PC-9 (cell line): ENCODE data around the gene TGFB1. TPM values are rescaled to one million over a fixed set of nuclear protein-coding genes. Genes with fewer than 3 reads are reported as not detected.

Experiments used
- BruUV-seq: library from RNA; stranded (reverse); fragments of 400-500 nt; replicated peaks from 2 replicates; lab custom pipeline; 2021; lab: Mats Ljungman, UMichigan
- CTCF ChIA-PET: fragments of 300-600 bp; sonication (Branson Sonifier 250); formaldehyde crosslinking; loops from one replicate; lab custom pipeline; 2022; ENCODE audit warnings: antibody characterized with exemption; lab: Charles Lee
- POLR2A ChIA-PET: fragments of 300-600 bp; sonication (Branson Sonifier 250); formaldehyde crosslinking; loops from one replicate; lab custom pipeline; 2022; ENCODE audit warnings: antibody characterized with exemption; ENCODE audit not compliant: unreplicated experiment; lab: Charles Lee
- DNase-seq, 2 experiments: peaks; one replicate each; pipeline versions ENCODE4 v3.0.0 to v3.0.0-alpha.2; 2015 to 2022; ENCODE audit warnings: mixed read lengths in 1 of 2
- H2AFZ ChIP-seq: fragments of 200-600 bp; sonication (generic); 2 replicates; pipeline ENCODE4 v1.8.1; 2017; ENCODE audit warnings: antibody characterized with exemption
- H3F3A ChIP-seq: fragments of 200-600 bp; sonication (generic); 2 replicates; pipeline ENCODE4 v1.8.1; 2017; ENCODE audit warnings: antibody characterized with exemption, mild to moderate bottlenecking, low read depth; ENCODE audit not compliant: insufficient read depth
- H3K27ac ChIP-seq: fragments of 200-600 bp; sonication (generic); 2 replicates; pipeline ENCODE4 v1.6.1; 2016; ENCODE audit warnings: mixed run types
- H3K27me3 ChIP-seq: fragments of 200-600 bp; sonication (generic); 2 replicates; pipeline ENCODE4 v1.6.1; 2016; ENCODE audit warnings: low read depth, mixed run types; ENCODE audit not compliant: insufficient read depth
- H3K36me3 ChIP-seq: fragments of 200-600 bp; sonication (generic); 2 replicates; pipeline ENCODE4 v1.6.1; 2016; ENCODE audit warnings: low read depth, mixed run types
- H3K4me1 ChIP-seq: fragments of 200-600 bp; sonication (generic); replicated peaks from 2 replicates; pipeline ENCODE4 v1.6.1; 2016; ENCODE audit warnings: mixed run types; ENCODE audit not compliant: insufficient read depth
- H3K4me2 ChIP-seq: fragments of 200-600 bp; sonication (generic); 2 replicates; pipeline ENCODE4 v1.6.1; 2017; ENCODE audit warnings: mixed run types
- H3K4me3 ChIP-seq: fragments of 200-600 bp; sonication (generic); 2 replicates; pipeline ENCODE4 v1.6.1; 2016; ENCODE audit warnings: mixed run types
- H3K79me2 ChIP-seq: fragments of 200-600 bp; sonication (generic); 2 replicates; pipeline ENCODE4 v1.6.1; 2017; ENCODE audit warnings: low read depth, mixed run types
- H3K9me2 ChIP-seq: fragments of 200-600 bp; sonication (generic); 2 replicates; pipeline ENCODE4 v1.8.1; 2017; ENCODE audit warnings: mild to moderate bottlenecking; ENCODE audit not compliant: insufficient read depth
- H3K9me3 ChIP-seq: fragments of 200-600 bp; sonication (generic); 2 replicates; pipeline ENCODE4 v1.8.1; 2016; ENCODE audit warnings: low read depth; ENCODE audit not compliant: insufficient read depth
- H4K20me1 ChIP-seq: fragments of 200-600 bp; sonication (generic); 2 replicates; pipeline ENCODE4 v1.8.1; 2017; ENCODE audit not compliant: insufficient read depth
- EZH2 ChIP-seq: fragments of 200-600 bp; sonication (generic); IDR thresholded peaks from 2 replicates; pipeline ENCODE4 v1.8.0; 2017; ENCODE audit warnings: antibody characterized with exemption, low read depth
- intact Hi-C: fragments of 100-400 bp; cut with micrococcal nuclease; formaldehyde crosslinking; loops from one replicate; pipeline ENCODE4 v1.10.0; 2022; ENCODE audit not compliant: unreplicated experiment
- total RNA-seq: library from RNA; stranded (reverse); gene quantifications from 2 replicates; pipeline ENCODE4 v1.2.3, GENCODE V29; 2021
- TF ChIP-seq, protein P1 (sequence below): fragments of 200-600 bp; sonication (generic); conservative IDR thresholded peaks from 2 replicates; pipeline ENCODE4 v1.6.1; 2017; ENCODE audit warnings: mixed run types, antibody characterized with exemption, mild to moderate bottlenecking, moderate library complexity

Gene TGFB1
- total RNA-seq, 1 experiment from 2014 or later, result 67.9 TPM

DNA sequence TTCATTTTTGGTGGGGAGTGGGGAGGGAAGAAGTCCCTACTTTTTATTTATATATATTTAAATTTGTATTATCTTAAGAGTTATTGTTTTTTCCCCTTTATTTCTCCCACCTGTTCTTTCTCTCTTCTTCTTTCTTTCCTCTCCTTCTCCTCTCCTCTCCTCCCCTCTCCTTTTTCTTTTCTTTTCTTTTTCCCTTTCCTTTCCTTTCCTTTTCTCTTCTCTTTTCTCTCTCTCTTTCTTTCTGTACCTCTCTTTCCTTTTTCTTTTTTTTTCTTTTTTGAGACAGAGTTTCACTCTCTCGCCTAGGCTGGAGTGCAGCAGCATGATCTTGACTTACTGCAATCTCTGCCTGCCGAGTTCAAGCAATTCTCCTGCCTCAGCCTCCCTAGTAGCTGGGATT, 45.8 kb upstream of the TGFB1 start:
- H2AFZ ChIP-seq, result no peak overlapping the region
- H3K9me2 ChIP-seq, result no peaks in the 10 kb centered on the region
- CTCF ChIA-PET, result no interaction called here
- no peak overlapping the region for H3K4me2 ChIP-seq
- no peak for DNase-seq
- no TSS peak for BruUV-seq
- H3F3A ChIP-seq, result no peaks in the 10 kb centered on the region; the same call in 1 of the 2 replicates
- no peaks in the 10 kb centered on the region; the same call in 1 of the 2 replicates for H4K20me1 ChIP-seq
- H3K36me3 ChIP-seq, result no peaks in the 10 kb centered on the region
- no peak overlapping the region for H3K4me3 ChIP-seq
- peaks cover 19% of the 10 kb centered on the region for H3K4me1 ChIP-seq
- TF ChIP-seq, protein P1, sequence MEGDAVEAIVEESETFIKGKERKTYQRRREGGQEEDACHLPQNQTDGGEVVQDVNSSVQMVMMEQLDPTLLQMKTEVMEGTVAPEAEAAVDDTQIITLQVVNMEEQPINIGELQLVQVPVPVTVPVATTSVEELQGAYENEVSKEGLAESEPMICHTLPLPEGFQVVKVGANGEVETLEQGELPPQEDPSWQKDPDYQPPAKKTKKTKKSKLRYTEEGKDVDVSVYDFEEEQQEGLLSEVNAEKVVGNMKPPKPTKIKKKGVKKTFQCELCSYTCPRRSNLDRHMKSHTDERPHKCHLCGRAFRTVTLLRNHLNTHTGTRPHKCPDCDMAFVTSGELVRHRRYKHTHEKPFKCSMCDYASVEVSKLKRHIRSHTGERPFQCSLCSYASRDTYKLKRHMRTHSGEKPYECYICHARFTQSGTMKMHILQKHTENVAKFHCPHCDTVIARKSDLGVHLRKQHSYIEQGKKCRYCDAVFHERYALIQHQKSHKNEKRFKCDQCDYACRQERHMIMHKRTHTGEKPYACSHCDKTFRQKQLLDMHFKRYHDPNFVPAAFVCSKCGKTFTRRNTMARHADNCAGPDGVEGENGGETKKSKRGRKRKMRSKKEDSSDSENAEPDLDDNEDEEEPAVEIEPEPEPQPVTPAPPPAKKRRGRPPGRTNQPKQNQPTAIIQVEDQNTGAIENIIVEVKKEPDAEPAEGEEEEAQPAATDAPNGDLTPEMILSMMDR, result no peak
- no peak for TF ChIP-seq EZH2
- intact Hi-C loops, result no loop called here
- POLR2A ChIA-PET, result no interaction called here
- peaks cover 42% of the 10 kb centered on the region for H3K79me2 ChIP-seq
- H3K27ac ChIP-seq, result no peak overlapping the region
- H3K27me3 ChIP-seq, result no peaks in the 10 kb centered on the region
- no peaks in the 10 kb centered on the region for H3K9me3 ChIP-seq

DNA sequence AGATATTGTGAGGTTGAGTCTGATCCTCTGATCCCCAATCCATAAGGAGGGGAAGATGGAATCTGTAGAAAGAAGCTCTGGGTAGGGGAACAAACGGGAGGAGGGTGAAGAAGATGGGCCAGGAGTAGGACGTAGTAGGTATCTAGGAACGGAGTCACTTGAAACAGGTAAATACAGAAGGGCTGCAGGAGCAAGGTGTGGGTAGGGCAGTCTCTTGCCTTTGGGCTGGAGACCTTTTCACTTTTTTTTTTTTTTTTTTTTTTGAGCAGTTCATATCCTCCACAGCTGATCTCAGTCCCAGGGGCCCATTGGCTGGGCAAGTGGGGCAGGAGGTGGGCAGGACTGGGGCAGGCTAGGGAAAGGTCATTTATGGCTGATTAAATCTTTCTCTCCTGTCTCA, 45.4 kb upstream of the TGFB1 start:
- intact Hi-C loops, result no loop called here
- H3K4me2 ChIP-seq, result peak overlapping the region; percentile 82
- DNase-seq, result no peak
- no peak overlapping the region for H2AFZ ChIP-seq
- H3K9me2 ChIP-seq, result no peaks in the 10 kb centered on the region
- TF ChIP-seq EZH2, result no peak
- TF ChIP-seq, protein P1, result no peak
- H3K79me2 ChIP-seq, result peaks cover 42% of the 10 kb centered on the region
- H3K4me3 ChIP-seq, result peak overlapping the region; percentile 100; the same call in 1 of the 2 replicates
- H3K27ac ChIP-seq, result no peak overlapping the region
- peaks cover 19% of the 10 kb centered on the region for H3K4me1 ChIP-seq
- ChIA-PET CTCF (no interaction called here), POLR2A (no interaction called here)
- no TSS peak for BruUV-seq
- H3K36me3 ChIP-seq, result no peaks in the 10 kb centered on the region
- no peaks in the 10 kb centered on the region for H3K9me3 ChIP-seq
- no peaks in the 10 kb centered on the region; the same call in 1 of the 2 replicates for H4K20me1 ChIP-seq
- H3F3A ChIP-seq, result no peaks in the 10 kb centered on the region; the same call in 1 of the 2 replicates
- H3K27me3 ChIP-seq, result no peaks in the 10 kb centered on the region

DNA sequence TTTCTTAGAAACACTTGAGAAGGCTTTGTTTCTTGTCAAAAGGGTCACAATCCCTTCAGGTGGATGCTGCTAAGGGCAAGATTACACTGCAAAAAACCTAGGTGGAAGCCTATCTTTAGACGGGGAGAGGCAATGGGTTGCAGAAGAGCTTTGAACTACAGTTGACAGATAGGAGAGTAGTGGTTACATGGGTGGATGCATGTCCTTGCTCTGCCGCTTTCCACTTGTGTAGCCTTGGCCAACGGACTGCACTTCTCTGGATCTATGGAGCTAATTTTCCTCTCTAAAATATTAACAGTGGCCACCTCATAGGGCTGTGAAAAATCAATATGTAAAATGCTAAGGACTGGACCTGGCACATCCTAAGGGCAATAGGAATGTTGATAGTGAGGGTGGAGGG, 44.9 kb upstream of the TGFB1 start:
- H3K27ac ChIP-seq, result no peak overlapping the region
- POLR2A ChIA-PET, result no interaction called here
- intact Hi-C loops, result no loop called here
- H3K4me2 ChIP-seq, result peak overlapping the region; percentile 82
- no peaks in the 10 kb centered on the region for H3K36me3 ChIP-seq
- H3K9me3 ChIP-seq, result no peaks in the 10 kb centered on the region
- no peaks in the 10 kb centered on the region; the same call in 1 of the 2 replicates for H4K20me1 ChIP-seq
- BruUV-seq, result no TSS peak
- no peaks in the 10 kb centered on the region for H3K9me2 ChIP-seq
- H3K4me3 ChIP-seq, result peak overlapping the region; percentile 100
- no peaks in the 10 kb centered on the region for H3K27me3 ChIP-seq
- no peaks in the 10 kb centered on the region; the same call in 1 of the 2 replicates for H3F3A ChIP-seq
- no peak overlapping the region for H2AFZ ChIP-seq
- TF ChIP-seq, protein P1, result no peak
- no peak for TF ChIP-seq EZH2
- H3K79me2 ChIP-seq, result peaks cover 42% of the 10 kb centered on the region
- H3K4me1 ChIP-seq, result peaks cover 19% of the 10 kb centered on the region
- CTCF ChIA-PET, result no interaction called here
- no peak for DNase-seq
